OCI-LY7 (cell line): Measurements from ENCODE around the gene SAMD5. TPM values are rescaled to one million over a fixed set of nuclear protein-coding genes. Genes with fewer than 3 reads are reported as not detected.

Experiments used
- BruUV-seq: library from RNA; stranded (reverse); fragments of 400-500 nt; replicated peaks from 2 replicates; lab custom pipeline; 2021; lab: Mats Ljungman, UMichigan
- CTCF ChIA-PET: fragments of 300-600 bp; sonication (Branson Sonifier 250); formaldehyde crosslinking; loops from one replicate; lab custom pipeline; 2022; ENCODE audit warnings: antibody characterized with exemption; ENCODE audit not compliant: unreplicated experiment; lab: Charles Lee
- POLR2A ChIA-PET: fragments of 300-600 bp; sonication (Branson Sonifier 250); formaldehyde crosslinking; loops from one replicate; lab custom pipeline; 2022; ENCODE audit warnings: antibody characterized with exemption; lab: Charles Lee
- DNase-seq: peaks from one replicate; pipeline ENCODE4 v3.0.0-alpha.2; 2015; ENCODE audit warnings: low spot score
- H2AFZ ChIP-seq: fragments of 200-600 bp; sonication (generic), shearing (Covaris generic); 2 replicates; pipeline ENCODE4 v1.6.1; 2014; ENCODE audit warnings: mild to moderate bottlenecking, antibody characterized with exemption, low read length, moderate library complexity
- H3K27ac ChIP-seq: fragments of 200-600 bp; sonication (generic); 2 replicates; pipeline ENCODE4 v1.5.1; 2014; ENCODE audit warnings: mixed run types, low read depth, mild to moderate bottlenecking, moderate library complexity, low read length, inconsistent platforms; ENCODE audit not compliant: poor library complexity, severe bottlenecking
- H3K36me3 ChIP-seq: fragments of 200-600 bp; sonication (generic); 2 replicates; pipeline ENCODE4 v1.6.1; 2014; ENCODE audit warnings: mild to moderate bottlenecking, antibody characterized with exemption, low read length, moderate library complexity, mixed read lengths; ENCODE audit not compliant: insufficient read depth
- H3K4me1 ChIP-seq: fragments of 200-600 bp; sonication (generic); 2 replicates; pipeline ENCODE4 v1.5.1; 2014; ENCODE audit warnings: mild to moderate bottlenecking, low read length; ENCODE audit not compliant: insufficient read depth, poor library complexity, severe bottlenecking
- H3K4me2 ChIP-seq: fragments of 200-600 bp; sonication (generic); 2 replicates; pipeline ENCODE4 v1.6.1; 2014; ENCODE audit warnings: mild to moderate bottlenecking, low read length
- H3K4me3 ChIP-seq: fragments of 200-600 bp; sonication (generic); 2 replicates; pipeline ENCODE4 v1.5.1; 2014; ENCODE audit warnings: mild to moderate bottlenecking, low read depth, low read length; ENCODE audit not compliant: poor library complexity, severe bottlenecking
- H3K79me2 ChIP-seq: fragments of 200-600 bp; sonication (generic); 2 replicates; pipeline ENCODE4 v1.6.1; 2016; ENCODE audit warnings: low read depth, mild to moderate bottlenecking, low read length, moderate library complexity, mixed read lengths; ENCODE audit not compliant: insufficient read depth
- H3K9me2 ChIP-seq: fragments of 200-600 bp; sonication (generic); 2 replicates; pipeline ENCODE4 v1.6.1; 2016; ENCODE audit warnings: mild to moderate bottlenecking, low read length, mixed read lengths; ENCODE audit not compliant: insufficient read depth
- H3K9me3 ChIP-seq: fragments of 200-600 bp; sonication (generic); 2 replicates; pipeline ENCODE4 v1.6.1; 2014; ENCODE audit warnings: mild to moderate bottlenecking, mixed run types, low read length, mixed read lengths
- H4K20me1 ChIP-seq: fragments of 200-600 bp; sonication (generic); 2 replicates; pipeline ENCODE4 v1.6.1; 2014; ENCODE audit warnings: mild to moderate bottlenecking, antibody characterized with exemption, low read length, moderate library complexity, mixed read lengths; ENCODE audit not compliant: insufficient read depth
- EZH2phosphoT487 ChIP-seq: fragments of 200-600 bp; sonication (generic); IDR thresholded peaks from 2 replicates; pipeline ENCODE4 v1.6.1; 2018; ENCODE audit warnings: low read depth, borderline replicate concordance, mild to moderate bottlenecking, mixed run types, antibody characterized with exemption, low read length, moderate library complexity, mixed read lengths
- intact Hi-C: fragments of 100-400 bp; cut with micrococcal nuclease; formaldehyde crosslinking; loops from one replicate; pipeline ENCODE4 v1.10.0; 2022; ENCODE audit not compliant: unreplicated experiment
- total RNA-seq, 2 experiments: library from RNA; depleted of rRNA in 1 of 2; stranded (reverse); fragments of >200 nt in 1 of 2; shearing (Covaris generic) in 1 of 2; gene quantifications; 2 replicates each; pipeline ENCODE4 v1.2.3, GENCODE V29; 2014 to 2022
- TF ChIP-seq, protein P1 (sequence below): fragments of 200-600 bp; sonication (generic); conservative IDR thresholded peaks from 2 replicates; pipeline ENCODE4 v1.5.1; 2014; ENCODE audit warnings: mild to moderate bottlenecking, antibody characterized with exemption, low read length, moderate library complexity, mixed read lengths

The SAMD5 gene
- total RNA-seq, 2 experiments from 2014 or later = not detected

DNA sequence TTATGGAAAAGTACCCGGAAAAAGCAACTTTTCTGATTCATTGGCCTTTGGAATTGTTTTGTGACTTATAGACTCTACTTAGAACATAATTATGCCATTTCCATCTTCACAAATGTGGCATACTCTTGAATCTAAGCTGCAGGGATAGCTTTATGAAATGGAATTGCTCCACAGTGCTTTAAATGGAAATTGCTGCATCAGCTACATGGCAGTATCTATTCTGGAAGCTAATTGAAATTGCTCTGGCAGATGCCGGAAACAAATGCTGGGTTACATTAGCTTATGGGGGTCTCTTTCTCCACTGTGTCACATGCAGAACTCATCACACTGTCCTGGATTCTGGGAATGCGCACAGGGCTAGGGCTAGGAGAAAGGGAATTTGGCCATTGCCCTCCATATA lies 108.9 kb downstream of the SAMD5 start:
- H2AFZ ChIP-seq = no peak overlapping the region
- ChIA-PET POLR2A (no interaction called here), CTCF (no interaction called here)
- no peak overlapping the region for H3K27ac ChIP-seq
- no peak overlapping the region for H3K4me2 ChIP-seq
- no peak for DNase-seq
- no peaks in the 10 kb centered on the region for H3K9me2 ChIP-seq
- H4K20me1 ChIP-seq = no peaks in the 10 kb centered on the region
- H3K36me3 ChIP-seq = no peaks in the 10 kb centered on the region
- TF ChIP-seq, protein P1, sequence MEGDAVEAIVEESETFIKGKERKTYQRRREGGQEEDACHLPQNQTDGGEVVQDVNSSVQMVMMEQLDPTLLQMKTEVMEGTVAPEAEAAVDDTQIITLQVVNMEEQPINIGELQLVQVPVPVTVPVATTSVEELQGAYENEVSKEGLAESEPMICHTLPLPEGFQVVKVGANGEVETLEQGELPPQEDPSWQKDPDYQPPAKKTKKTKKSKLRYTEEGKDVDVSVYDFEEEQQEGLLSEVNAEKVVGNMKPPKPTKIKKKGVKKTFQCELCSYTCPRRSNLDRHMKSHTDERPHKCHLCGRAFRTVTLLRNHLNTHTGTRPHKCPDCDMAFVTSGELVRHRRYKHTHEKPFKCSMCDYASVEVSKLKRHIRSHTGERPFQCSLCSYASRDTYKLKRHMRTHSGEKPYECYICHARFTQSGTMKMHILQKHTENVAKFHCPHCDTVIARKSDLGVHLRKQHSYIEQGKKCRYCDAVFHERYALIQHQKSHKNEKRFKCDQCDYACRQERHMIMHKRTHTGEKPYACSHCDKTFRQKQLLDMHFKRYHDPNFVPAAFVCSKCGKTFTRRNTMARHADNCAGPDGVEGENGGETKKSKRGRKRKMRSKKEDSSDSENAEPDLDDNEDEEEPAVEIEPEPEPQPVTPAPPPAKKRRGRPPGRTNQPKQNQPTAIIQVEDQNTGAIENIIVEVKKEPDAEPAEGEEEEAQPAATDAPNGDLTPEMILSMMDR = no peak
- TF ChIP-seq EZH2phosphoT487 = no peak
- H3K4me3 ChIP-seq = no peak overlapping the region
- H3K9me3 ChIP-seq = no peaks in the 10 kb centered on the region
- no TSS peak for BruUV-seq
- no peaks in the 10 kb centered on the region for H3K79me2 ChIP-seq
- intact Hi-C loops = no loop called here
- no peaks in the 10 kb centered on the region for H3K4me1 ChIP-seq

DNA sequence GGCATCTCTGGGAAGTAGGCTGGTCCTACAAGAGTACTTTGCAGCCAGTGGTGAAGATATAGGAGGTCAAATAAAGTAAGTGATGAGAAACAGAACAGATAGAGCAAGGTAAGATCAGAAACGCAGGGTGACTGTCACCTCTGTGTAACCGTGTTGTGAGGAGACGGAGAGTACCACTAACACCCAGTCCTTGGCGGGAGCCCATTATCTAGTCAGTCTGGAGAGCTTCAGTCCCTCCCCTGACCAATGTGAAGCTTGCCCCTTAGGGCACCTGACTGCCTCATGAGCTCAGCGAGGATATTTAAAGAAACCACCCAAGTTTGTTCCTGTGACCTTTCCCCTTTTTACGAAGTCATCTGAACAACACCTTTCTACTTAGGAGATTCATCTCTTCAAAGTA lies 110.0 kb downstream of the SAMD5 start:
- no peak overlapping the region for H3K27ac ChIP-seq
- intact Hi-C loops = no loop called here
- no peaks in the 10 kb centered on the region for H4K20me1 ChIP-seq
- no peak overlapping the region for H2AFZ ChIP-seq
- TF ChIP-seq, protein P1 = no peak
- no peak for TF ChIP-seq EZH2phosphoT487
- no peak overlapping the region for H3K4me2 ChIP-seq
- H3K9me2 ChIP-seq = no peaks in the 10 kb centered on the region
- no peak for DNase-seq
- no peaks in the 10 kb centered on the region for H3K9me3 ChIP-seq
- H3K4me1 ChIP-seq = no peaks in the 10 kb centered on the region
- H3K79me2 ChIP-seq = no peaks in the 10 kb centered on the region
- no TSS peak for BruUV-seq
- H3K36me3 ChIP-seq = no peaks in the 10 kb centered on the region
- ChIA-PET POLR2A (interaction anchor here (0.5 kb wide), 1 partner anchor 611 kb away, joined by 3 read pairs; no protein-coding TSS in a partner anchor), CTCF (no interaction called here)
- no peak overlapping the region for H3K4me3 ChIP-seq

DNA sequence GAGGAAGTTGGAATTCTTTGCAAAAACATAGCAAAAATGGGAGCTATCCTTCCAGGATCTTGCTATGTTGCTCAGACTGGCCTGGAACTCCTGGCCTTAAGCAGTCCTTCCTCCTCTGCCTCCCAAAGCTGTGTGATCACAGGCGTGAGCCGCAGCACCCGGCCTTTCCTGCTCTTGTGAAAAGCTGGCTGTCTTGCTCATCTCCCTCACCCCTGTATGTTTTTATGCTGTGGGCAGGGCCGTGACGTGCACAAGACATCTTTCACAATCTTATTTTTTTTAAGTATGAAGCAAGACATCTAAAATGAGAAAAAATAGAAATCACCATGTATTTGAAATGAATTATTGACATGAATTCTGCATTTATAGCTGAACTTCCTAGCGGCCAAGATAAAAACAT lies 110.4 kb downstream of the SAMD5 start:
- CTCF ChIA-PET = no interaction called here
- no peak for DNase-seq
- no peak for TF ChIP-seq EZH2phosphoT487
- intact Hi-C loops = no loop called here
- Histone ChIP-seq H2AFZ (no peak overlapping the region), H3K9me3 (no peaks in the 10 kb centered on the region), H3K9me2 (no peaks in the 10 kb centered on the region), H3K79me2 (no peaks in the 10 kb centered on the region), H3K36me3 (no peaks in the 10 kb centered on the region), H3K4me2 (no peak overlapping the region), H4K20me1 (no peaks in the 10 kb centered on the region), H3K4me3 (no peak overlapping the region), H3K27ac (no peak overlapping the region), H3K4me1 (no peaks in the 10 kb centered on the region)
- BruUV-seq = no TSS peak
- POLR2A ChIA-PET = interaction anchor here (0.5 to 0.6 kb wide), 2 partner anchors 611 to 1061 kb away, joined by 3 to 4 read pairs; no protein-coding TSS in a partner anchor
